ENCODE measurements around the gene ELL2. TPM values are rescaled to one million over a fixed set of nuclear protein-coding genes. Genes with fewer than 3 reads are reported as not detected.

Gene ELL2
- total and polyA plus RNA-seq, 9 of the 15 experiments (the other 6 are each of a cell fraction or from before 2014, with no cell fraction given): 4.3 to 18.3 (median 14.5) TPM

DNA sequence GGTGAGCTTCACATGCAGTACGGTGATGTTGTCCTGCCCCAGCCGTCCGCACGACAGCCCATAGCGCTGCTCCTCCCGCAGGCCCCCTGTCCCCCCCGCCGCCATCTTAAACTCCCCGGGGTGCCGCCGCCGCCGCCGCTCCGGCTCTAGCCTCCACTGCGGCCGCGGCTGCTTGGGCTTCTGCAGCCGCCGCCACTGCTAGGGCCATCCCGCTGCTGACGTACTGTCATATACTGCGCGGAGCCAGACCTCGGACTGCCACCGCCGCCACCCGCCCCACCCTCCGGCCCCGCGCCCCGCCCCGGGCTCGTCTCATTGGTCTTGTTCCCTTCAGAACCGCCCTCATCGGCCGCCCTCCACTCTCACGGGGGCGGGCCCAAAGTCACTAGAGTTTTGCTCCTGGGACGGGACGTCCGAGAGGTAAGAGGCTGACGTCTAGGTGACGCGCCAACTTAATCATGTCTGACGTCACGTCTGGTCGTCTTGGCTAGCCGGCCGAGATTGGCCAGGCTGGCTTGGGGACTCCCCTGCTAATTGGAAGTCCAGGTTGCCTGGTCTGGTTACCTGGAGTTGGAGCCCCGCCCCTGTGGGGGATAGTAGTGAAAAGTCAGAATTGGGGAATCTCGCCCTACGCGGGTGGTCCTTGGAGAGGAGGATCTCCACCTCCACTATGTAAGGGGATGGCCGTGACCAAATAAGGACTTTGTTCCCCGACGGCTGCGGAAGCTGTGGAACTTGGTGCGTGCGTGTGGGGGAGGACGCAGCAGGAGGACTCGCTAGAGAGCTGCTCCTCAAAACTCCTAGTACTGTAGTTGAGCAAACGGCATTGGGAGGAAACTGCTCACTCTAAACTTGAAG is at the start of gene ELL2 (continued):
- TF ChIP-seq HMBOX1 (IDR thresholded peaks at IDR 0.05): peak; percentile 80
- no peak for TF ChIP-seq TEAD2 (tag; IDR thresholded peaks at IDR 0.05)
- TF ChIP-seq, protein P1, sequence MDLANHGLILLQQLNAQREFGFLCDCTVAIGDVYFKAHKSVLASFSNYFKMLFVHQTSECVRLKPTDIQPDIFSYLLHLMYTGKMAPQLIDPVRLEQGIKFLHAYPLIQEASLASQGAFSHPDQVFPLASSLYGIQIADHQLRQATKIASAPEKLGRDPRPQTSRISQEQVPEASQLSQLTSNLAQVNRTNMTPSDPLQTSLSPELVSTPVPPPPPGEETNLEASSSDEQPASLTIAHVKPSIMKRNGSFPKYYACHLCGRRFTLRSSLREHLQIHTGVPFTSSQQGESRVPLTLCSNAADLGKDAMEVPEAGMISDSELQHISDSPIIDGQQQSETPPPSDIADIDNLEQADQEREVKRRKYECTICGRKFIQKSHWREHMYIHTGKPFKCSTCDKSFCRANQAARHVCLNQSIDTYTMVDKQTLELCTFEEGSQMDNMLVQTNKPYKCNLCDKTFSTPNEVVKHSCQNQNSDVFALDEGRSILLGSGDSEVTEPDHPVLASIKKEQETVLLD (IDR thresholded peaks at IDR 0.05): peak; percentile 78
- TF ChIP-seq, protein P2, sequence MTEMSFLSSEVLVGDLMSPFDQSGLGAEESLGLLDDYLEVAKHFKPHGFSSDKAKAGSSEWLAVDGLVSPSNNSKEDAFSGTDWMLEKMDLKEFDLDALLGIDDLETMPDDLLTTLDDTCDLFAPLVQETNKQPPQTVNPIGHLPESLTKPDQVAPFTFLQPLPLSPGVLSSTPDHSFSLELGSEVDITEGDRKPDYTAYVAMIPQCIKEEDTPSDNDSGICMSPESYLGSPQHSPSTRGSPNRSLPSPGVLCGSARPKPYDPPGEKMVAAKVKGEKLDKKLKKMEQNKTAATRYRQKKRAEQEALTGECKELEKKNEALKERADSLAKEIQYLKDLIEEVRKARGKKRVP (CRISPR knock-in tag; IDR thresholded peaks at IDR 0.05): no peak
- peak; percentile 71 for TF ChIP-seq LCOR (CRISPR knock-in tag; IDR thresholded peaks at IDR 0.05)
- TF ChIP-seq ZFP36 (IDR thresholded peaks at IDR 0.05; ENCODE audit: low read depth, low read length, partially characterized antibody): peak; percentile 17
- TF ChIP-seq HNRNPH1 (optimal IDR thresholded peaks at IDR 0.05; ENCODE audit: low read depth, low read length): no peak
- TF ChIP-seq RAD21 (CRISPR knock-in tag; conservative IDR thresholded peaks at IDR 0.05 in 1 of 2, IDR thresholded peaks at IDR 0.05 in 1 of 2): no peak; a peak in 1 of 4 replicates
- no peak for TF ChIP-seq ZNF695 (CRISPR knock-in tag; IDR thresholded peaks at IDR 0.05)
- peak in 1 of 2 experiments; percentile 73; a peak in 2 of 4 replicates for TF ChIP-seq MLLT1 (IDR thresholded peaks at IDR 0.05)
- TF ChIP-seq SREBF2 (CRISPR knock-in tag; IDR thresholded peaks at IDR 0.05): no peak
- TF ChIP-seq GATAD2B (IDR thresholded peaks at IDR 0.05; ENCODE audit: borderline replicate concordance): no peak
- TF ChIP-seq CHD2 (IDR thresholded peaks at IDR 0.05; ENCODE audit: low read depth, low read length): no peak
- TF ChIP-seq ZNF274 (IDR thresholded peaks at IDR 0.05; ENCODE audit: borderline replicate concordance, low read depth, low read length): no peak
- TF ChIP-seq, protein P3, sequence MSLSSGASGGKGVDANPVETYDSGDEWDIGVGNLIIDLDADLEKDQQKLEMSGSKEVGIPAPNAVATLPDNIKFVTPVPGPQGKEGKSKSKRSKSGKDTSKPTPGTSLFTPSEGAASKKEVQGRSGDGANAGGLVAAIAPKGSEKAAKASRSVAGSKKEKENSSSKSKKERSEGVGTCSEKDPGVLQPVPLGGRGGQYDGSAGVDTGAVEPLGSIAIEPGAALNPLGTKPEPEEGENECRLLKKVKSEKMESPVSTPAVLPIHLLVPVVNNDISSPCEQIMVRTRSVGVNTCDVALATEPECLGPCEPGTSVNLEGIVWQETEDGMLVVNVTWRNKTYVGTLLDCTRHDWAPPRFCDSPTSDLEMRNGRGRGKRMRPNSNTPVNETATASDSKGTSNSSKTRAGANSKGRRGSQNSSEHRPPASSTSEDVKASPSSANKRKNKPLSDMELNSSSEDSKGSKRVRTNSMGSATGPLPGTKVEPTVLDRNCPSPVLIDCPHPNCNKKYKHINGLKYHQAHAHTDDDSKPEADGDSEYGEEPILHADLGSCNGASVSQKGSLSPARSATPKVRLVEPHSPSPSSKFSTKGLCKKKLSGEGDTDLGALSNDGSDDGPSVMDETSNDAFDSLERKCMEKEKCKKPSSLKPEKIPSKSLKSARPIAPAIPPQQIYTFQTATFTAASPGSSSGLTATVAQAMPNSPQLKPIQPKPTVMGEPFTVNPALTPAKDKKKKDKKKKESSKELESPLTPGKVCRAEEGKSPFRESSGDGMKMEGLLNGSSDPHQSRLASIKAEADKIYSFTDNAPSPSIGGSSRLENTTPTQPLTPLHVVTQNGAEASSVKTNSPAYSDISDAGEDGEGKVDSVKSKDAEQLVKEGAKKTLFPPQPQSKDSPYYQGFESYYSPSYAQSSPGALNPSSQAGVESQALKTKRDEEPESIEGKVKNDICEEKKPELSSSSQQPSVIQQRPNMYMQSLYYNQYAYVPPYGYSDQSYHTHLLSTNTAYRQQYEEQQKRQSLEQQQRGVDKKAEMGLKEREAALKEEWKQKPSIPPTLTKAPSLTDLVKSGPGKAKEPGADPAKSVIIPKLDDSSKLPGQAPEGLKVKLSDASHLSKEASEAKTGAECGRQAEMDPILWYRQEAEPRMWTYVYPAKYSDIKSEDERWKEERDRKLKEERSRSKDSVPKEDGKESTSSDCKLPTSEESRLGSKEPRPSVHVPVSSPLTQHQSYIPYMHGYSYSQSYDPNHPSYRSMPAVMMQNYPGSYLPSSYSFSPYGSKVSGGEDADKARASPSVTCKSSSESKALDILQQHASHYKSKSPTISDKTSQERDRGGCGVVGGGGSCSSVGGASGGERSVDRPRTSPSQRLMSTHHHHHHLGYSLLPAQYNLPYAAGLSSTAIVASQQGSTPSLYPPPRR (CRISPR knock-in tag; IDR thresholded peaks at IDR 0.05; ENCODE audit: borderline replicate concordance): no peak
- 0 out of 2 replicates have a peak, but pooled peaks have one; percentile 30 for TF ChIP-seq LEF1 (IDR thresholded peaks at IDR 0.05)
- no peak for TF ChIP-seq RBM17 (IDR thresholded peaks at IDR 0.05; ENCODE audit: borderline replicate concordance, low read depth, low read length)

All from K562 (cell line).